ENCODE data around the gene FURIN.

Gene FURIN

DNA sequence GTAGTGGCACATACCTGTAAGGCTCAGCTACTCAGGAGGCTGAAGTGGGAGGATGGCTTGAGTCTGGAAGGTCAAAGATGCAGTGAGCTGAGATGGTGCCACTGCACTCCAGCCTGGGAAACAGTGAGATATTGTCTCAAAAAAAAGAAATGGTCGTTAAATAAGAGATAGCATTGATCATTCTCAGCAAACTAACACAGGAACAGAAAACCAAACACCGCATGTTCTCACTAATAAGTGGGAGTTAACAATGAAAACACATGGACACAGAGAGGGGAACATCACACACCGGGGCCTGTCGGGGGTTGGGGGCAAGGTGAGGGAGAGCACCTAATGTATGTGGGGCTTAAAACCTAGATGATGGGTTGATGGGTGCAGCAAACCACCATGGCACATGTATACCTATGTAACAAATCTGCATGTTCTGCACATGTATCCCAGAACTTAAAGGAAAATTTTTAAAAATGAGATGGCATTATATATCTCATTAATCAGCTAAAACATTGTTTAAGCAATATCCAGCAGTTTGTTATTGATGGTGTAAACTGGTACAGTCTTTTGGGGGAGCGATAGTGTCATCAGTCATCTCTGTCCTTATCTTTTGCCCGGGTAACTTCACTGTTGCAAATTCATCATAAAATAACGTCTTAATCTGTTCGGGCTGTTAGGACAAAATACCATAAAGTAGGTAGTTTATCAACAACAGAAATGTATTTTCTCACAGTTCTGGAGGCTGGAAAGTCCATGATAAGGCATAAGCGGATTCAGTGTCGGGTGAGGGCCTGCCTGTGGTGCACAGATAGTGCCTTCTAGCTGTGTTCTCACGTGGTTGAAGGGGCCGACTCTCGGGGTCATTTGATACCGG lies 33.0 kb downstream of the FURIN start:
- H3K36me3 ChIP-seq (ENCODE audit: control insufficient read depth in 2 of 2, insufficient read depth in 1 of 2, low read length in 2 of 2) = peaks cover 8 to 18% of the 10 kb centered on the region in 2 experiments
- H3K27ac ChIP-seq (ENCODE audit: extremely low read depth, low read depth, low read length) = peak overlapping the region; percentile 98
- no peak; the same call in 1 of the 2 replicates for TF ChIP-seq KLF10 (tag by site-specific recombination; IDR thresholded peaks at IDR 0.05)
- TF ChIP-seq, protein P1, sequence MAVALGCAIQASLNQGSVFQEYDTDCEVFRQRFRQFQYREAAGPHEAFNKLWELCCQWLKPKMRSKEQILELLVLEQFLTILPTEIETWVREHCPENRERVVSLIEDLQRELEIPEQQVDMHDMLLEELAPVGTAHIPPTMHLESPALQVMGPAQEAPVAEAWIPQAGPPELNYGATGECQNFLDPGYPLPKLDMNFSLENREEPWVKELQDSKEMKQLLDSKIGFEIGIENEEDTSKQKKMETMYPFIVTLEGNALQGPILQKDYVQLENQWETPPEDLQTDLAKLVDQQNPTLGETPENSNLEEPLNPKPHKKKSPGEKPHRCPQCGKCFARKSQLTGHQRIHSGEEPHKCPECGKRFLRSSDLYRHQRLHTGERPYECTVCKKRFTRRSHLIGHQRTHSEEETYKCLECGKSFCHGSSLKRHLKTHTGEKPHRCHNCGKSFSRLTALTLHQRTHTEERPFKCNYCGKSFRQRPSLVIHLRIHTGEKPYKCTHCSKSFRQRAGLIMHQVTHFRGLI (tag by site-specific recombination; IDR thresholded peaks at IDR 0.05) = 0 out of 2 replicates have a peak, but pooled peaks have one; percentile 11
- TF ChIP-seq ZNF239 (tag by site-specific recombination; IDR thresholded peaks at IDR 0.05) = no peak
- 0 out of 2 replicates have a peak, but pooled peaks have one; percentile 72 for TF ChIP-seq ZNF335 (tag by site-specific recombination; conservative IDR thresholded peaks at IDR 0.05)
- no peak for TF ChIP-seq ZNF561 (tag by site-specific recombination; IDR thresholded peaks at IDR 0.05; ENCODE audit: borderline replicate concordance)
- TF ChIP-seq ZNF747 (tag by site-specific recombination; IDR thresholded peaks at IDR 0.05) = no peak
- TF ChIP-seq ZNF211 (tag by site-specific recombination; IDR thresholded peaks at IDR 0.05; ENCODE audit: low read depth) = no peak
- TF ChIP-seq, protein P2, sequence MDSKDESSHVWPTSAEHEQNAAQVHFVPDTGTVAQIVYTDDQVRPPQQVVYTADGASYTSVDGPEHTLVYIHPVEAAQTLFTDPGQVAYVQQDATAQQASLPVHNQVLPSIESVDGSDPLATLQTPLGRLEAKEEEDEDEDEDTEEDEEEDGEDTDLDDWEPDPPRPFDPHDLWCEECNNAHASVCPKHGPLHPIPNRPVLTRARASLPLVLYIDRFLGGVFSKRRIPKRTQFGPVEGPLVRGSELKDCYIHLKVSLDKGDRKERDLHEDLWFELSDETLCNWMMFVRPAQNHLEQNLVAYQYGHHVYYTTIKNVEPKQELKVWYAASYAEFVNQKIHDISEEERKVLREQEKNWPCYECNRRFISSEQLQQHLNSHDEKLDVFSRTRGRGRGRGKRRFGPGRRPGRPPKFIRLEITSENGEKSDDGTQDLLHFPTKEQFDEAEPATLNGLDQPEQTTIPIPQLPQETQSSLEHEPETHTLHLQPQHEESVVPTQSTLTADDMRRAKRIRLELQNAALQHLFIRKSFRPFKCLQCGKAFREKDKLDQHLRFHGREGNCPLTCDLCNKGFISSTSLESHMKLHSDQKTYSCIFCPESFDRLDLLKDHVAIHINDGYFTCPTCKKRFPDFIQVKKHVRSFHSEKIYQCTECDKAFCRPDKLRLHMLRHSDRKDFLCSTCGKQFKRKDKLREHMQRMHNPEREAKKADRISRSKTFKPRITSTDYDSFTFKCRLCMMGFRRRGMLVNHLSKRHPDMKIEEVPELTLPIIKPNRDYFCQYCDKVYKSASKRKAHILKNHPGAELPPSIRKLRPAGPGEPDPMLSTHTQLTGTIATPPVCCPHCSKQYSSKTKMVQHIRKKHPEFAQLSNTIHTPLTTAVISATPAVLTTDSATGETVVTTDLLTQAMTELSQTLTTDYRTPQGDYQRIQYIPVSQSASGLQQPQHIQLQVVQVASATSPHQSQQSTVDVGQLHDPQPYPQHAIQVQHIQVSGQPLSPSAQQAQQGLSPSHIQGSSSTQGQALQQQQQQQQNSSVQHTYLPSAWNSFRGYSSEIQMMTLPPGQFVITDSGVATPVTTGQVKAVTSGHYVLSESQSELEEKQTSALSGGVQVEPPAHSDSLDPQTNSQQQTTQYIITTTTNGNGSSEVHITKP (tag by site-specific recombination; IDR thresholded peaks at IDR 0.05) = peak; percentile 84
- TF ChIP-seq ZNF624 (tag by site-specific recombination; IDR thresholded peaks at IDR 0.05) = no peak
- no peak for TF ChIP-seq WT1 (tag by site-specific recombination; IDR thresholded peaks at IDR 0.05)
- TF ChIP-seq, protein P3, sequence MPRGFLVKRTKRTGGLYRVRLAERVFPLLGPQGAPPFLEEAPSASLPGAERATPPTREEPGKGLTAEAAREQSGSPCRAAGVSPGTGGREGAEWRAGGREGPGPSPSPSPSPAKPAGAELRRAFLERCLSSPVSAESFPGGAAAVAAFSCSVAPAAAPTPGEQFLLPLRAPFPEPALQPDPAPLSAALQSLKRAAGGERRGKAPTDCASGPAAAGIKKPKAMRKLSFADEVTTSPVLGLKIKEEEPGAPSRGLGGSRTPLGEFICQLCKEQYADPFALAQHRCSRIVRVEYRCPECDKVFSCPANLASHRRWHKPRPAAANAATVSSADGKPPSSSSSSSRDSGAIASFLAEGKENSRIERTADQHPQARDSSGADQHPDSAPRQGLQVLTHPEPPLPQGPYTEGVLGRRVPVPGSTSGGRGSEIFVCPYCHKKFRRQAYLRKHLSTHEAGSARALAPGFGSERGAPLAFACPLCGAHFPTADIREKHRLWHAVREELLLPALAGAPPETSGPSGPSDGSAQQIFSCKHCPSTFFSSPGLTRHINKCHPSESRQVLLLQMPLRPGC (tag by site-specific recombination; IDR thresholded peaks at IDR 0.05) = no peak
- TF ChIP-seq, protein P4, sequence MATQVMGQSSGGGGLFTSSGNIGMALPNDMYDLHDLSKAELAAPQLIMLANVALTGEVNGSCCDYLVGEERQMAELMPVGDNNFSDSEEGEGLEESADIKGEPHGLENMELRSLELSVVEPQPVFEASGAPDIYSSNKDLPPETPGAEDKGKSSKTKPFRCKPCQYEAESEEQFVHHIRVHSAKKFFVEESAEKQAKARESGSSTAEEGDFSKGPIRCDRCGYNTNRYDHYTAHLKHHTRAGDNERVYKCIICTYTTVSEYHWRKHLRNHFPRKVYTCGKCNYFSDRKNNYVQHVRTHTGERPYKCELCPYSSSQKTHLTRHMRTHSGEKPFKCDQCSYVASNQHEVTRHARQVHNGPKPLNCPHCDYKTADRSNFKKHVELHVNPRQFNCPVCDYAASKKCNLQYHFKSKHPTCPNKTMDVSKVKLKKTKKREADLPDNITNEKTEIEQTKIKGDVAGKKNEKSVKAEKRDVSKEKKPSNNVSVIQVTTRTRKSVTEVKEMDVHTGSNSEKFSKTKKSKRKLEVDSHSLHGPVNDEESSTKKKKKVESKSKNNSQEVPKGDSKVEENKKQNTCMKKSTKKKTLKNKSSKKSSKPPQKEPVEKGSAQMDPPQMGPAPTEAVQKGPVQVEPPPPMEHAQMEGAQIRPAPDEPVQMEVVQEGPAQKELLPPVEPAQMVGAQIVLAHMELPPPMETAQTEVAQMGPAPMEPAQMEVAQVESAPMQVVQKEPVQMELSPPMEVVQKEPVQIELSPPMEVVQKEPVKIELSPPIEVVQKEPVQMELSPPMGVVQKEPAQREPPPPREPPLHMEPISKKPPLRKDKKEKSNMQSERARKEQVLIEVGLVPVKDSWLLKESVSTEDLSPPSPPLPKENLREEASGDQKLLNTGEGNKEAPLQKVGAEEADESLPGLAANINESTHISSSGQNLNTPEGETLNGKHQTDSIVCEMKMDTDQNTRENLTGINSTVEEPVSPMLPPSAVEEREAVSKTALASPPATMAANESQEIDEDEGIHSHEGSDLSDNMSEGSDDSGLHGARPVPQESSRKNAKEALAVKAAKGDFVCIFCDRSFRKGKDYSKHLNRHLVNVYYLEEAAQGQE (tag by site-specific recombination; IDR thresholded peaks at IDR 0.05) = no peak
- TF ChIP-seq, protein P5, sequence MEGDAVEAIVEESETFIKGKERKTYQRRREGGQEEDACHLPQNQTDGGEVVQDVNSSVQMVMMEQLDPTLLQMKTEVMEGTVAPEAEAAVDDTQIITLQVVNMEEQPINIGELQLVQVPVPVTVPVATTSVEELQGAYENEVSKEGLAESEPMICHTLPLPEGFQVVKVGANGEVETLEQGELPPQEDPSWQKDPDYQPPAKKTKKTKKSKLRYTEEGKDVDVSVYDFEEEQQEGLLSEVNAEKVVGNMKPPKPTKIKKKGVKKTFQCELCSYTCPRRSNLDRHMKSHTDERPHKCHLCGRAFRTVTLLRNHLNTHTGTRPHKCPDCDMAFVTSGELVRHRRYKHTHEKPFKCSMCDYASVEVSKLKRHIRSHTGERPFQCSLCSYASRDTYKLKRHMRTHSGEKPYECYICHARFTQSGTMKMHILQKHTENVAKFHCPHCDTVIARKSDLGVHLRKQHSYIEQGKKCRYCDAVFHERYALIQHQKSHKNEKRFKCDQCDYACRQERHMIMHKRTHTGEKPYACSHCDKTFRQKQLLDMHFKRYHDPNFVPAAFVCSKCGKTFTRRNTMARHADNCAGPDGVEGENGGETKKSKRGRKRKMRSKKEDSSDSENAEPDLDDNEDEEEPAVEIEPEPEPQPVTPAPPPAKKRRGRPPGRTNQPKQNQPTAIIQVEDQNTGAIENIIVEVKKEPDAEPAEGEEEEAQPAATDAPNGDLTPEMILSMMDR (tag by site-specific recombination; IDR thresholded peaks at IDR 0.05) = no peak
- TF ChIP-seq ZNF24 (tag by site-specific recombination; IDR thresholded peaks at IDR 0.05) = 0 out of 2 replicates have a peak, but pooled peaks have one; percentile 10
- TF ChIP-seq ZNF664 (tag by site-specific recombination; IDR thresholded peaks at IDR 0.05) = peak; percentile 98
- no peak for TF ChIP-seq SCRT2 (tag by site-specific recombination; IDR thresholded peaks at IDR 0.05)
- TF ChIP-seq, protein P6, sequence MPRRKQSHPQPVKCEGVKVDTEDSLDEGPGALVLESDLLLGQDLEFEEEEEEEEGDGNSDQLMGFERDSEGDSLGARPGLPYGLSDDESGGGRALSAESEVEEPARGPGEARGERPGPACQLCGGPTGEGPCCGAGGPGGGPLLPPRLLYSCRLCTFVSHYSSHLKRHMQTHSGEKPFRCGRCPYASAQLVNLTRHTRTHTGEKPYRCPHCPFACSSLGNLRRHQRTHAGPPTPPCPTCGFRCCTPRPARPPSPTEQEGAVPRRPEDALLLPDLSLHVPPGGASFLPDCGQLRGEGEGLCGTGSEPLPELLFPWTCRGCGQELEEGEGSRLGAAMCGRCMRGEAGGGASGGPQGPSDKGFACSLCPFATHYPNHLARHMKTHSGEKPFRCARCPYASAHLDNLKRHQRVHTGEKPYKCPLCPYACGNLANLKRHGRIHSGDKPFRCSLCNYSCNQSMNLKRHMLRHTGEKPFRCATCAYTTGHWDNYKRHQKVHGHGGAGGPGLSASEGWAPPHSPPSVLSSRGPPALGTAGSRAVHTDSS (tag by site-specific recombination; IDR thresholded peaks at IDR 0.05) = no peak
- no peak for TF ChIP-seq ZNF785 (tag by site-specific recombination; IDR thresholded peaks at IDR 0.05)
- TF ChIP-seq SP3 (tag by site-specific recombination; IDR thresholded peaks at IDR 0.05) = no peak
- no peak for TF ChIP-seq ZNF423 (tag by site-specific recombination; IDR thresholded peaks at IDR 0.05)
- H3K4me1 ChIP-seq (ENCODE audit: control insufficient read depth, insufficient read depth, low read length) = peaks cover 13% of the 10 kb centered on the region
- peak overlapping the region; percentile 74 for H3K4me3 ChIP-seq (ENCODE audit: low read depth, low read length)
- H3K9me3 ChIP-seq (ENCODE audit: control insufficient read depth, insufficient read depth, low read depth, low read length) = no peaks in the 10 kb centered on the region
- ChIA-PET POLR2A (interaction anchor here (0.7 to 3.8 kb wide), 6 partner anchors 9 to 184 kb away, joined by 3 to 88 read pairs (median 8); partner anchors contain the start of genes BLM, HDDC3 and UNC45A), CTCF (interaction anchor here (0.6 to 8.3 kb wide), 12 partner anchors 9 to 581 kb away, joined by 3 to 126 read pairs (median 4); partner anchors contain the start of genes HDDC3 and UNC45A)

All from HEK293 (cell line).